WI38 (cell line): Measurements from ENCODE around the gene PPFIA3.

ENCODE experiments used
- H3K4me3 ChIP-seq: 2 replicates; pipeline ENCODE4 v1.5.1; 2011; ENCODE audit warnings: low read depth, mild to moderate bottlenecking, control low read depth, low read length
- CTCF ChIP-seq: IDR thresholded peaks from 2 replicates; pipeline ENCODE4 v1.5.1; 2012; ENCODE audit warnings: low read depth, mild to moderate bottlenecking, control low read depth, low read length

PPFIA3 gene

GRCh38 chr19:49092686-49093085, 26.7 kb upstream of the PPFIA3 start:
- TF ChIP-seq CTCF: no peak

GRCh38 chr19:49094505-49095482, 24.6 kb upstream of the PPFIA3 start:
- TF ChIP-seq CTCF: no peak
- no peak overlapping the region for H3K4me3 ChIP-seq

More at GRCh38 chr19:49092686-49093085, 26.7 kb upstream of the PPFIA3 start:
- no peak overlapping the region for H3K4me3 ChIP-seq

- no peak overlapping the region for H3K4me3 ChIP-seq
- TF ChIP-seq CTCF: peak; percentile 98
Measured at GRCh38 chr19:49097453-49098288, 21.7 kb upstream of the PPFIA3 start.

GRCh38 chr19:49098795-49099194, 20.5 kb upstream of the PPFIA3 start:
- no peak for TF ChIP-seq CTCF

DNA sequence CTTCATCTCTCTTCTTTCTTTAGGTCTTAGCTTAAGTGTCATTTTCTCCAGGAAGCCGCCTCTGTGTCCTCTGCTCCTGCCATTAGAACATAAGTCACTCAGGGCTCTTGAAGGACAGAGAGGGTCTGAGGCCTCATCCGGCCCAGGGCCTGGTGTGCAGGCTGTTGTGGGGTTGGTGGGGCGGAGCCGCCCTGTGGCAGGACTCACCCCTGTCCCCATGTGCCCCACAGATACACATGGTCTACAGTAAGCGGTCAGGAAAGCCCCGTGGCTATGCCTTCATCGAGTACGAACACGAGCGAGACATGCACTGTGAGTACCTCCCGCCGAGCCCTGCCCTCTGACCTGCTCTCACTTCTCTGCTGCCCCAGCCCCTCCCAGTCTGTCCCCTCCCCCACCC, 18.2 kb upstream of the PPFIA3 start:
- TF ChIP-seq CTCF: no peak

More at GRCh38 chr19:49098795-49099194, 20.5 kb upstream of the PPFIA3 start:
- no peak overlapping the region for H3K4me3 ChIP-seq

DNA sequence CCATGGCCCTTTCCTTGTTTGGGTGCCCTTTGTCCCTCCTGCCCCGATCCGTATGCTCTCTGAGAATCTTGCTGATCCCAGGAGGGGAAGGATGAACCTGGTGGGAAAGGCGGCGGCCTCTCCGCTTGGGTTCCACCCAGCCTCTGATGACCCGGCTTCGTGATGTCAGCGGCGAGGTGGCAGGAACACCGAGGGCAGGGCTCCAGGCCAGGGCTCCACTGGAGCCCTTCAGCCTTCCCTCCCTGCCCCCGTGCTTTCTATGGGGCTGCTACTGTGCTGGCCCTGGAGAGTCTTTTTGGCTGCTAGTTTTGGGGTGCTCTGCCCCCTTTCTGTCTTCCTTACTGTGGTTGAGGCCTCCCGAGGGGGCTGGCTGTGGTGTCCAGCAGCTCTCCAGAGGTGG, 17.0 kb upstream of the PPFIA3 start:
- no peak for TF ChIP-seq CTCF
- H3K4me3 ChIP-seq: no peak overlapping the region

More for the DNA sequence above, 18.2 kb upstream of the PPFIA3 start:
- H3K4me3 ChIP-seq: no peak overlapping the region
